ENCODE measurements around the gene PSD2.

Gene PSD2

GRCh38 chr5:139763280-139763929 is 32.2 kb upstream of the PSD2 start:
- no peak for DNase-seq (ENCODE audit: low read depth in 1 of 2, low spot score in 1 of 2)

GRCh38 chr5:139763930-139764791 is 31.4 kb upstream of the PSD2 start:
- DNase-seq (ENCODE audit: low read depth in 1 of 2, low spot score in 1 of 2): no peak

GRCh38 chr5:139764886-139765408 is 30.7 kb upstream of the PSD2 start:
- no peak for DNase-seq (ENCODE audit: low read depth in 1 of 2, low spot score in 1 of 2)

GRCh38 chr5:139765409-139766217 is 30.0 kb upstream of the PSD2 start:
- peak; percentile 70 to 79 for DNase-seq (ENCODE audit: low read depth in 1 of 2, low spot score in 1 of 2)

- no peak for DNase-seq (ENCODE audit: low read depth in 1 of 2, low spot score in 1 of 2)
Observed at GRCh38 chr5:139767960-139768359, 27.6 kb upstream of the PSD2 start.

- no peak for DNase-seq (ENCODE audit: low read depth in 1 of 2, low spot score in 1 of 2)
Observed at GRCh38 chr5:139768807-139769465, 26.7 kb upstream of the PSD2 start.

GRCh38 chr5:139769477-139769876 is 26.1 kb upstream of the PSD2 start:
- DNase-seq (ENCODE audit: low read depth in 1 of 2, low spot score in 1 of 2): no peak

GRCh38 chr5:139770722-139771121 is 24.9 kb upstream of the PSD2 start:
- DNase-seq (ENCODE audit: low read depth in 1 of 2, low spot score in 1 of 2): no peak

- no peak for DNase-seq (ENCODE audit: low read depth in 1 of 2, low spot score in 1 of 2)
Observed at GRCh38 chr5:139772089-139772791, 23.4 kb upstream of the PSD2 start.

- DNase-seq (ENCODE audit: low read depth in 1 of 2, low spot score in 1 of 2): no peak
Observed at GRCh38 chr5:139772927-139773690, 22.5 kb upstream of the PSD2 start.

GRCh38 chr5:139774980-139775661 is 20.5 kb upstream of the PSD2 start:
- DNase-seq (ENCODE audit: low read depth in 1 of 2, low spot score in 1 of 2): peak; percentile 52 to 75

- no peak for DNase-seq (ENCODE audit: low read depth in 1 of 2, low spot score in 1 of 2)
Observed at GRCh38 chr5:139775872-139776271, 19.7 kb upstream of the PSD2 start.

- no peak for DNase-seq (ENCODE audit: low read depth in 1 of 2, low spot score in 1 of 2)
Observed at GRCh38 chr5:139776861-139777260, 18.7 kb upstream of the PSD2 start.

- no peak for DNase-seq (ENCODE audit: low read depth in 1 of 2, low spot score in 1 of 2)
Observed at GRCh38 chr5:139783436-139783965, 12.1 kb upstream of the PSD2 start.

GRCh38 chr5:139784488-139784887 is 11.1 kb upstream of the PSD2 start:
- no peak for DNase-seq (ENCODE audit: low read depth in 1 of 2, low spot score in 1 of 2)

- DNase-seq (ENCODE audit: low read depth in 1 of 2, low spot score in 1 of 2): no peak
Observed at GRCh38 chr5:139787257-139787567, 8.4 kb upstream of the PSD2 start.

- DNase-seq (ENCODE audit: low read depth in 1 of 2, low spot score in 1 of 2): peak; percentile 76 to 84
Observed at GRCh38 chr5:139787568-139788293, 7.9 kb upstream of the PSD2 start.

GRCh38 chr5:139788294-139788910 is 7.2 kb upstream of the PSD2 start:
- no peak for DNase-seq (ENCODE audit: low read depth in 1 of 2, low spot score in 1 of 2)

Measured in stimulated activated CD4-positive, alpha-beta T cell treated with anti-CD3 and anti-CD28 coated beads, Interleukin-15, amount 100 ng/mL, for 1 hour (primary cell).